Omental fat pad (tissue), 4 donors: ENCODE measurements around the gene ATF6. TPM values are rescaled to one million over a fixed set of nuclear protein-coding genes. Genes with fewer than 3 reads are reported as not detected.
"Not testable (repeated sequence)": the region's sequence is repeated elsewhere in the genome, so short reads cannot be mapped to it uniquely, and the experiment has no call there.

Source experiments
- ATAC-seq: fragments of 150-250 bp; one replicate; pipeline ENCODE4 v1.9.1; 2016; ENCODE audit warnings: mild to moderate bottlenecking, moderate library complexity; ENCODE audit not compliant: low FRiP score
- DNase-seq: peaks from one replicate; pipeline ENCODE4 v3.0.0-alpha.2; 2019; ENCODE audit warnings: low spot score
- total RNA-seq, 4 donors: library from RNA; depleted of rRNA; stranded (reverse); fragments of >200 nt; gene quantifications; one replicate each; pipeline ENCODE4 v1.1.0, GENCODE V29; 2016
- TF ChIP-seq, protein P1 (sequence below), 3 donors: fragments of 450-650 bp; IDR thresholded peaks; one replicate each; pipeline ENCODE4 v1.5.1; 2016 to 2017; ENCODE audit warnings: antibody characterized with exemption in 3 of 3, mild to moderate bottlenecking in 3 of 3, moderate library complexity in 2 of 3

ATF6 gene
- total RNA-seq, 4 donors from 2014 or later, result 30.9 to 38.0 (median 36.1) TPM

DNA sequence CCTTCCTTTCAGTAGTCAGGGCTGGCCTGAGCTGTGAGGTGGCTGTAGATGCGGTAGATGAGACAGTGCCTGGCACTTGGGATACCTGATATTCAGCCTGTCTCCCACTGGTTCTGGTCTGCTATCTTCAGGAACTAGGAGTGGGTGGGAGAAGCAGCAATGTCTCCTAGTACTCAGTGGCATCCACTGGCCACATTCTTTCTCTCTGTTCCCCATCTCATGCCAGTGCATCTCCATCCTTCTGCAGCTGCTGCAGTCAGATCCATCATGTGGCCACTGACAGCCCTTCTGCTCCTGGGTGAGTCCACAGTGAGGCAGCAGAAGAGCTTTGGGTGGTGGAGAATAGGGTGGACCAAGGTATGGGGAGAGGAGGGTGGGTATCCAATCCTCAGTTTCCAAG is 43.7 kb upstream of the ATF6 start:
- DNase-seq (no peak), ATAC-seq (no peak)
- TF ChIP-seq, protein P1, sequence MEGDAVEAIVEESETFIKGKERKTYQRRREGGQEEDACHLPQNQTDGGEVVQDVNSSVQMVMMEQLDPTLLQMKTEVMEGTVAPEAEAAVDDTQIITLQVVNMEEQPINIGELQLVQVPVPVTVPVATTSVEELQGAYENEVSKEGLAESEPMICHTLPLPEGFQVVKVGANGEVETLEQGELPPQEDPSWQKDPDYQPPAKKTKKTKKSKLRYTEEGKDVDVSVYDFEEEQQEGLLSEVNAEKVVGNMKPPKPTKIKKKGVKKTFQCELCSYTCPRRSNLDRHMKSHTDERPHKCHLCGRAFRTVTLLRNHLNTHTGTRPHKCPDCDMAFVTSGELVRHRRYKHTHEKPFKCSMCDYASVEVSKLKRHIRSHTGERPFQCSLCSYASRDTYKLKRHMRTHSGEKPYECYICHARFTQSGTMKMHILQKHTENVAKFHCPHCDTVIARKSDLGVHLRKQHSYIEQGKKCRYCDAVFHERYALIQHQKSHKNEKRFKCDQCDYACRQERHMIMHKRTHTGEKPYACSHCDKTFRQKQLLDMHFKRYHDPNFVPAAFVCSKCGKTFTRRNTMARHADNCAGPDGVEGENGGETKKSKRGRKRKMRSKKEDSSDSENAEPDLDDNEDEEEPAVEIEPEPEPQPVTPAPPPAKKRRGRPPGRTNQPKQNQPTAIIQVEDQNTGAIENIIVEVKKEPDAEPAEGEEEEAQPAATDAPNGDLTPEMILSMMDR (IDR thresholded peaks at IDR 0.05), result no peak

DNA sequence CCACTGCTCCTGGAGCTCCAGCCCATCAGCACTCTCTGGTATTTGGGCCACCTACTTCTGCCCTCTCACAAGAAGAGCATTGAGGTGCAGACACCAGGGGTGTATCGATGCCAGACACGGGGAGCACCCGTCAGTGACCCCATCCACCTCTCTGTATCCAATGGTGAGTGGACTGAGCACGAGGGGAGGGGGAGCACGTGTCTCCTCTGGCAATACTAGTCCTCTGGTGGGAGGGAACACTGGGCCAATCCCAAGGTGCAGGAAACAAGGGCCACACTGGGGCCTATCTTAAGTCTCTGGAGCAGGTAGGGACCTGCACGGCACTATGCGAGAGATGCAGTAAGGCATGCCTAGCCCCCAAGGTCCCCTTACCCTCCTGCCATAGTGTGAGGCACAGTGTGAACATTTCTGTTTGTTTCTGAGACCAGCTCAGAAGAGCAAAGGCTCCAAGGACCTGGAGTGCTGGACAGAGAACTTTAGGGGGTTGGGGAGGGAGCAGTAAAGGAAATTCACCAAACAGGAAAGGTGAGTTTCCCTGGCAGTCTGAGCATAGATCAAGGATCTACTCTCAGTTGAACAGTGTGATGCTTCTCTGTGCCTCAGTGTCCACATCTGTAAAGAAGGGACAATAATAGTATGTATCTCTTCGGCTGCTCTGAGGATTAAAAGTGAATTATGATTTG is 42.5 kb upstream of the ATF6 start:
- TF ChIP-seq, protein P1 (IDR thresholded peaks at IDR 0.05), result no peak
- DNase-seq, result no peak
- no peak for ATAC-seq

DNA sequence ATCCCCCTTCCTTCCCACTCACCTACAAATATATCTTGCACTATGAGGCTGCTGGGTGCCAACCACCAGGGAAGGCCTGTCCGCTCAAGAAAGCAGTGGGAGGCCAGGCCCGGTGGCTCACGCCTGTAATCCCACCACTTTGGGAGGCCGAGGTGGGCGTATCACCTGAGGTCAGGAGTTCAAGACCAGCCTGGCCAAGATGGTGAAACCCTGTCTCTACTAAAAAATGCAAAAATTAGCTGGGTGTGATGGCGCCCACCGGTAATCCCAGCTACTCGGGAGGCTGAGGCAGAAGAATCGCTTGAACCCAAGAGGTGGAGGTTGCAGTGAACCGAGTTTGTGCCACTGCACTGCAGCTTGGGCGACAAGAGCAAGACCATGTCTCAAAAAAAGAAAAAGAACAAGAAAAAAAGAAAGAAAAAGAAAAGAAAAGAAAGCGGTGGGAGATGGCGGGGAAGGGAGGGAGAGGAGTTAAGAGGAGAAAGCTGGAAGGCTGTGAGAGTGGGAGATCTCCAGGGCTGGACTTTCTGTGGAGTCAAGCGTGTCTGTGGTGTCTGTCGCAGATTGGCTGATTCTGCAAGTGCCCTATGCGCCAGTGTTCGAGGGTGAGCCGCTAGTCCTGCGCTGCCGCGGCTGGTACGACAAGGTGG is 40.7 kb upstream of the ATF6 start:
- not testable (repeated sequence) for ATAC-seq, DNase-seq

DNA sequence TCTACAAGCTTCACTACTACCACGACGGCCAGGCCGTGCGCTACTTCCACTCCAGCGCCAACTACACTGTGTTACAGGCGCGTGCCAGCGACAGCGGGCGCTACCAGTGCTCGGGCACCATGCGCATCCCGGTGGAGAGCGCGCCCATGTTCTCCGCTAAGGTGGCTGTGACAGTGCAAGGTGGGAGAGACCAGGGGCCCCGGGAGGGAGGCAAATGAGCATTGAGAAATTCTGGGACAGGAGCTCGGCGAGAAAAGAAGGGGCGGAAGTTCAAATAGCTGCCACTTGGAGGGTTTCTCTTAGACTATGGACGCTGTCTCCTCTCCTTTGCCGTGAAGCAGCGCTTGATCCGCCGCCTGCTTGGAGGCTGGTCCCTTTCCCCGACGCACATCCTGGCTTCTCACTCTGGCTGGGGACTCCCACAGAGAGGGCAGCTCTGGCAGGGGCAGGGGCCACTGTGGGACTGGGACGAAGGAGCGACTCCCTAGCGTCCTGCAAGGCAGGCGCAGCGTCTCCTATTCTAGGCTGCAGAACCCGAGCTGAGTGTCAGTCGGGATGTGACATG is 40.1 kb upstream of the ATF6 start:
- TF ChIP-seq, protein P1 (IDR thresholded peaks at IDR 0.05), result no peak
- ATAC-seq (no peak), DNase-seq (no peak)

DNA sequence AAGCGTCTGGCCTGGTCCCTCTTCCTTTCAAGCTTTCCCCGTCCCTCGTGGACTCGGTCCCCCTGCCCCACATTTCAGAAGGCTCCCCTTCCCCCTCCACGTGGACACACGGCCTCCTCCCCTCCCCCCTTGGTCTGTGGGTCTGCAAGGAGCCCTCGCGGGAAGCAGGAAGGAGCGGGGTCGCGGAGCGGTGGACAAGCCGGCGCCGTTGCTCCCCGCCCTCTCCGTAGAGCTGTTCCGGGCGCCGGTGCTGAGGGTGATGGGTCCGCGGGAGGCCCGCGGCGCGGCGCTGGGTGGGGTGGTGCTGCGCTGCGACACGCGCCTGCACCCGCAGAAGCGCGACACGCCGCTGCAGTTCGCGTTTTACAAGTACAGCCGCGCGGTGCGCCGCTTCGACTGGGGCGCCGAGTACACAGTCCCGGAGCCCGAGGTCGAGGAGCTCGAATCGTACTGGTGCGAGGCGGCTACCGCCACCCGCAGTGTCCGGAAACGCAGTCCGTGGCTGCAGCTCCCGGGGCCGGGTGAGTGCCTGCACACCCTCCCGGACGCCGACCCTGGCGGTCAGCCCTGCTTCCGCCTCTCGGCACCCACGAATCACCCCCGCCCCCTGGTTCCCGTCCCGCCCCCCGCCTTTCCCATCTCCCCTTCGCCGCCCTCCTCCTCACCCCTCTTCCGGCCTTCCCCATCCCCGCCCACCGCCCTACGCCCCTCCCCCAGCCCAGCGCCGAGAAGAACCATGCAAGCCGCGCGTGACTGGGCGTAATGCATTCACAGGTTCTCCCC is 39.5 kb upstream of the ATF6 start:
- TF ChIP-seq, protein P1 (IDR thresholded peaks at IDR 0.05), result no peak

DNA sequence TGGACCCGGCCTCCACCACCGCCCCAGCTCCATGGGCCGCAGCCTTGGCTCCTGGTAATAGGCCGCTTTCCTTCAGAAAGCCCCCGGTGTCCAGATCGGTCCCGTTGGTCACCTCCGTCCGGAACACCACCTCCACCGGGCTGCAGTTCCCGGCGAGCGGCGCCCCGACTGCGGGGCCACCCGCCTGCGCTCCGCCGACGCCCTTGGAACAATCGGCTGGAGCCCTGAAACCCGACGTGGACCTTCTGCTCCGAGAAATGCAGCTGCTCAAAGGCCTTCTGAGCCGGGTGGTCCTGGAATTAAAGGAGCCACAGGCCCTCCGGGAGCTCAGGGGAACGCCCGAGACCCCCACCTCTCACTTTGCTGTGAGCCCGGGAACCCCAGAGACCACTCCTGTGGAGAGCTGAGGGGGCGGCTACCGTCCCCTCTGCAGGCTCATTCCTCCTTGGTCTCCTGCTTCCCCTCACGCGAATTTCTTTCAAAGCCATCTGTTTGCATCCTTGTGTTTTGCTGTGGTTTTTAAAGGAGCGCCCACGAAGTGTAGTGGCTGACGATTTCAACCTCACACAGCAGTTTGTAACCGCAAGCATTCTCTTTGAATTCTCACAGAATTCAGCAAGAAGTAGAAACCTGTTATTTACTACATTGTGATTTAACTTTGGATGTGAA is 38.7 kb upstream of the ATF6 start:
- DNase-seq (no peak), ATAC-seq (peak; percentile 47)
- TF ChIP-seq, protein P1 (IDR thresholded peaks at IDR 0.05), result no peak

More for the DNA sequence above, 39.5 kb upstream of the ATF6 start:
- peak; percentile 81 for DNase-seq
- ATAC-seq, result peak; percentile 90
